ENCODE results near the gene SESN2.

- TF ChIP-seq ZNF274 (IDR thresholded peaks at IDR 0.05; ENCODE audit: low read depth, low read length) (no peak), SUZ12 (IDR thresholded peaks at IDR 0.05; ENCODE audit: extremely low read depth, insufficient read depth, insufficient read length) (no peak), YY1 (IDR thresholded peaks at IDR 0.05; ENCODE audit: insufficient read depth, insufficient read length) (no peak)
These were observed 42.9 kb downstream of the SESN2 start for GRCh38 chr1:28302247-28302646.
